GM18502 (cell line): ENCODE results near the gene ATP6V0E1.
"Not testable (repeated sequence)": the region's sequence is repeated elsewhere in the genome, so short reads cannot be mapped to it uniquely, and the experiment has no call there.

Experiments used
- ATAC-seq: cut with Tn5 transposase; IDR thresholded peaks from one replicate; pipeline ENCODE4 v1.9.1; 2021; ENCODE audit warnings: mild to moderate bottlenecking; ENCODE audit not compliant: unreplicated experiment, poor library complexity

Gene ATP6V0E1

DNA sequence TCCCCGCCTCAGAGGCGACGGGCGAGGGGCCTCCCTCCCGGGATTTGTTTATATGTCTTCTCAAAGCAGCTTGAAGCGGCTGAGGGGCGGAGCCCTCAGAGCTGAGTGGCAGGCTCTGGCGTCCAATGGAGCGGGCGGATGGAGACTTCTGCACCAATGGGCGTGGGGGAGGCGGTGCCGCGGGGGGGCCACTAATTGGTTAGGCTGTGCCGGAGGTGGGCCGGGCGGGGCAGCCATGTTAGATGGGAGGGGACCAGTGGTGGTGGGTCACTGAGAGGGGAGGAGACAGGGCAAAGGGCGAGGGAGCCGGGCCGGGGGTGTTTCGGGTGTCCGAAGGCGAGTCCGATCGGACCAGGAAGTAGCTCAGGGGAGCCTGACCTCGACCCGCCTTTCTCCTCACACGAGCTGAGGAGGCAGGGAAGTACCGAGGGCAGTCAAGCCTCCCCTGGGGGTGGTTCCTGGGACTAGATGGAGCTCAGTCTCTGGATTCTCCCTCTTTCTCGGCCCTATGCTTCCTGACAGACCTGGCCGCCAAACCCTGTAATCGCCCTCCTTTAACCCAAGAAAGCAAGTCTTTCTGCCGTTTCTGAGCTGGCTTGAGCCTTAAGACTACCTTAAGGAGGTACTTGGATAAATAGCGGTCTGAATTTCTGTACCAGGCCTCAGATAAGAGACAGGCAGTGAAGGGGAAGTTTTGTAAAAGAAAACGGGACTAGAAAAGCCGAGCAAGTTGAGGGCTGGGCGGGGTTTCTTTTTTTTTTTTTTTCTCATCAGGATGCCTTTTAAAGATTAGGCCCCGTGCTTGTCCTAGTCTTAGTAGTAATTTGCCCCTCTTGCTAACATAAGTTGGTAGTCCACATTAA is 73.7 kb downstream of the ATP6V0E1 start:
- peak; percentile 80 for ATAC-seq

GRCh38 chr5:173062141-173062540 is 78.6 kb downstream of the ATP6V0E1 start:
- ATAC-seq: no peak

DNA sequence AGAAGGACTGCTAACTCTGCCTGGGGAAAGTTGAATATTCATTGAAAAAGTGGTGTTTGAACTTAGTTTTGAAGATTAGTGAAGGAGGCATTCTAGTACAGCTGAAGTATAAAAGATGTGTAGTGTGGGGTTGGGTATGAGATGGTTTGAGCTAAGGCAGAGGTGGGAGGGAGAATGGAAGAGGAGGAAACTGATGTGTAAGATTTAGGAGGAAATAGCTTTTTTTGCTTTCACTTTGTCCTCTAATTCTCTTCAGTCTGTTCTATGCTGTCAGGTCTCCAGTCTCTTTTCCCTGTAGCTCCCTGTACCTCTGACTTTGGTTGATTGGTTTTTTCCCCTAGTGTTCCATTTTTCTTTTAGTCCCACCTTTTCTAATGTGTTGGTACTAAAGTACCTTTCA is 81.6 kb downstream of the ATP6V0E1 start:
- ATAC-seq: no peak

DNA sequence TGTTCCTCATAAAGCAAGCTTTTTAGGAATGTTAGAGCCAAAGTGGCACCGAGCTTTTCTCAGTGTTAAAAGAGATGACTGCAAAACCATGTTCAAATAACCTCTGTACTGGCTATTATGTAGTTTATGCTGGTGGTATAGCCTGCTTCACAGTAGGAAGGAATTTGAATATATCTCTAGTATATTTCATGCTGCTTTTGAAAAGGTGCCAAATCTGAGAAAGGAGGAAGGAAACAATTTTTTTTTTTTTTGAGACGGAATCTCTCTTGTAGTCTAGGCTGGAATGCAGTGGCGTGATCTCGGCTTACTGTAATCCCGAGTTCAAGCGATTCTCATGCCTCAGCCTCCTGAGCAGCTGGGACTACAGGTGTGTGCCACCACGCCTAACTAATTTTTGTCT is 86.1 kb downstream of the ATP6V0E1 start:
- ATAC-seq: no peak

DNA sequence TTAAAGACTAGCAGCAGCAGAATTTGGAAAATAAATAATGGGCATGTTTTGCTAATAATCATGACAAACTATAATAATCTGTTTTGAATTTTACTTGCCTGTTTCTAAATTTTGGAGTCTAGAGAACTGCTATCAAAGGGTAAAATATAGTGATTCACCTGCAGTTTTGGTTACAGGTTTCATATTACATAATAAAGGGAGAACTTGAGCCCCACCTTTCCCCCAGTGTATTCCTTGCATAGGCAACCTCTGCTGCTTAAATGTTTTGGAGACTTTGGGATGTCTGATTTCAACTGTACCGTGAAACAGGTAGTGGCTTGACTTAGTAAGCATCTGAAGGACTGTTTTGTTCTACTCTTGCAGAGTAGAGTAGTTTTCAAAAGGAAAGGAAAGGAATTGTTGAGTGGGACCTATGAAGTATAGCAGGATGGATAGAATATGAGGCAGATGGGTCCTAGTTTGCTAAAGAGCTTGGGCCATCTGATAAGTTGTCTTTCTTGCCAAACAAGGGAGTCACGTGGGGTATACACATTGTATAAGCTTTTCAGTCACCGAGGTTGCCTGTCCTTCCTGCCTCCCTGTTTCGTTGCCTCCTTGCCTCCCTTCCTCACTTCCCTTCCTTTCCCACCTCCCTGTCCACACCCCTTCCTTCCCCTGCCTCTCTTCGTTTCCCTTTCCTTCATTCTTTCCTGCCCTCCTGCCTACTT is 91.7 kb downstream of the ATP6V0E1 start:
- no peak for ATAC-seq

- ATAC-seq: no peak
Observed at GRCh38 chr5:173075970-173076369, 92.4 kb downstream of the ATP6V0E1 start.

DNA sequence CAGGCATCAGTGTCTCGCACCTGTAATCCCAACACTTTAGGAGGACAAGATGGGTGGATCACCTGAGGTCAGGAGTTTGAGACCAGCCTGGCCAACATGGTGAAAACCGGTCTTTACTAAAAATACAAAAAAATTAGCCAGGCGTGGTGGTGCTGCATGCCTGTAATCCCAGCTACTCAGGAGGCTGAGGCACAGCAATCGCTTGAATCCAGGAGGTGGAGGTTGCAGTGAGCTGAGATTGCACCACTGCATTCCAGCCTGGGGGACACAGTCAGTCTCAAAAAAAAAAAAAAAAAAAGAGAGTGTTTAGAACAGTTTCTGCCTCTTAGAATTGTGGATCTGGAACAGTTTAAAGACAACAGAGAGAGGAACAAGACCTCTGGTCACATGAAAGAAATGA is 92.9 kb downstream of the ATP6V0E1 start:
- ATAC-seq: not testable (repeated sequence)

DNA sequence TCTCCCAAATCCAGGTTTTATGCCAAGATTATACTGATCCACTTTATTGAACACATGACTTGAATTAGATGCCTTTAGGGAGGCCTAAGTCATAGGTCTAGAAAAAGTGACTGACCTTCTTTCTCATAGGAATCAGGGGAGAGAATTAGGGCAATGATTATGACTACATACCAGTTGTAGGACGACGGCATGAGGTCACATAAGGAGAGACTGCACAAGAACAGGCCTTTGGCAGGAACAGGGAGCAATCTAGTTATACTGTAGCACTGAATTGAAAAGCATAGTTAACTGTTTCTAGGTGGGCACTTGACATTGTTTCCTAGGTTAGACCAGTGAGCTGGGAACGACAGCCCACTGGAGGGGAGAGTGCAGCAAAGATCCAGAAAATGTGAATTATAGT is 95.3 kb downstream of the ATP6V0E1 start:
- no peak for ATAC-seq
